Measurements from ENCODE around the gene TEX22.
A peak's percentile ranks its signal among the peaks of the same experiment; 100 is the strongest.

TEX22 gene

DNA sequence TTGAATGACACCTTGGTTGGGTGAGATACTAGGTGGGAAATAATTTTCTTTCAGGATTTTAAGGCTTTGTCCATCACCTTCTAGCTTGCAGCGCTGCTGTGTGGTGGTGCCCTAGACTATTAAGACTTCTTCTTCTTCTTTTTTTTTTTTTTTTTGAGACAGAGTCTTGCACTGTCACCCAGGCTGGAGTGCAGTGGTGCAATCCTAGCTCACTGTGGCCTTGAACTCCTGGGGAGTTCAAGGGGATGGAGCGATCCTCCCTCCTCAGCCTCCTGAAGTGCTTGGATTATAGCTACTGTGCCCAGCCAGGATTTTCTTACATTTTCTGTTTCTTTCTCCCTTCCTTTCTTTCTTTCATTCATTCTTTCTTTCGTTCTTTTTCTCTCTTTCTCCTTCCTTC lies 11.0 kb downstream of the TEX22 start:
- DNase-seq, result no peak

DNA sequence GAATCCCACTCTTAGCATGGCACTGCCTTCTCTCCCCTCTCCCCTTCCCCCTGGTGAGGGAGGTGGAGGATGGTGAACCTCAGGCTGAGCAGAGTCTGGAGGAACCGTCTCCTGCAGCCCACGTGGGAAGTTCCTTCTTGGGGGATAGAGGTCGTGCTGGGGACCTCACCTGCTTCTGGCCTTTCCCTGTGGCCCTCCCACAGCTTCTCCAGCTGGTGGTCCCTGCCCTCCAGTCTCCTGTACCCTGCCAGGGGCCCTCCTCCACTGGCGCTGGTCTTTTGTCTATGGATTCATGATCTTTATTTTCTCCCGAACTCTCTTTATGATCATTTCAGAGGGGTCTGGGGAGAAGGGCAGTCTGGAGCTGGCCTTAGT lies 12.3 kb downstream of the TEX22 start:
- DNase-seq, result no peak

DNA sequence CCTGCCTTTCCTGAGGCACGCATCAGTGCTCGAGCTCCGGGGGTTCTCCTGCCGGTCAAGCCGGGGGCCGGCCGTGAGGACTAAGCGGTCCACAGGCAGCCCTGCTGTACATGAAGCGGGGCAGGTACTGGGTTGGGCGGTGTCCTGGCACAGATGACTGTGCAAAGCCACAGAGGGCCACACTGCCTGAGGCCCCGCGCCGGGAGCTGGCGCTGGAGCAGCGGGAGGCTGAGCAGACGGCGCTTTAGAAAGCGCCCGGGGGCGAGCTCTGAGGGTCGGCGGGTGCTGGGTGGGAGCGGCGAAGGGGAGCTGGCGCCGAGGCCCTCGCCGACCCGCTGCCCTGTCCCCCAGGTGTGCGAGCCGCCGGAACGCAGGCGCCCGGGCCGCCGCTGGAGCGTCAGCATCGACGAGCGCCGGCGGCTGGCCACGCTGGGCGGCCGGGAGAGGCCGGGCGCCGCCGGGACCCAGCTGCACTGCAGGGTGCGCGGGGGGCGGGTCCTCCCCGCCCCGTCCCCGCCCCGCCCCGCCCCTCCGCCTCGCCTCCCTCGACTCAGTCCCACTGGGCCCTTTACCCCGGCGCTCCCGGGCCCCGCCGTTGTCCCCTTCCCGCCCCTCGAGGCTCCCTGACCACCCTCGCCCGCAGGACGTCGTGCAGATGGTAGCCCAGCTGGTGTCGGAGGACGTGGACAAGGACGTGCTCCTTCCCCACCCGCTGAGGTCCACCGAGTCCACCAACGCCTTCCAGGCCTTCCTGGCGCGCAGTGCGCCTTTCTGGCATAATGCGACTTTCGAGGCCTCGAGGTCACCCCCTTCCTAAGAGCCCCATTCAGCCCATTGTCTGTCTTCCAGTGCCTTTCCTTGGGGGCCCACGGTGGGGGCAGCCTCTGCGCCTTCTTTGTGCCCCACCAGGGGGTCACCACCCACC lies 12.9 kb downstream of the TEX22 start:
- DNase-seq, result no peak

DNA sequence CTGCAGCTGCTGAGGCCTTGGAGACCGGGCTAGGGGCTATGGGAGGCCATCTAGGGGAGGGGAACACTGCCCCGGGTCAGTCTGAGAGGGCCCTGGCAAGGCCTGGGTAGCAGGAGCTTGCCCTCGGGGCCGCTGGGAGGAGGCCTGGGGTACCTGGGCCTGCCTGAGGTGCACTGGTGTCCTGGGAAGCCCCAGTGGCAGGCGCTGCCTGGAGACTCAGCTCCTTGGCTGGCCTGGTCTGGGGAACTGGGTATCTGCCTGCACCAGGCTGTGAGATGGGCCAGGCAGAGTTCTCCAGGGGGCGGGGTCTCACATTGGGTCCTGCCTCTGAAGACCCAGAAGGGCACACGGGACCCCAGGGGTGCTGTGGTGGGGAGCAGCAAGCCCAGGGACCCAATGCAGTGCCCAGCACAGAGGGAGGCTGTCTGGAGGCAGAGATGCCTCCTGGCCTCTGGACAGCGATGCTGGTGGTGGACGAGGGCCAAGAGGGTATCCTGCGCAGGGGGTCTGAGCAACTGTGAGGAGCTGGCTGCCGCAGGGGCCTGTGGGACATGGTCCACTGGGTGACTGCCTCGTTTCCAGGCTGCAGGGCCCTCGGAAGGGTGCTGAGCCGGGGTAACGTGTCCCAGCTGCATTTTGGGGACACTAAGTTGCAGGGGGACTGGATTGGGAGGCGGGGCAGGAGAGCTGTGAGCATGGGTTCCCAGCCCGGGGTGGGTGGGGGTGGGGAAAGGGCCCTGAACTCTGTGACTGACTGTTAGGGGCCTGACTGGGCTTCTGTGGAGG lies 13.8 kb downstream of the TEX22 start:
- DNase-seq, result no peak

GRCh38 chr14:105412771-105413543 lies 14.6 kb downstream of the TEX22 start:
- DNase-seq, result no peak

GRCh38 chr14:105413544-105413886 lies 15.2 kb downstream of the TEX22 start:
- no peak for DNase-seq

- peak; percentile 55 to 63 for DNase-seq
Measured at GRCh38 chr14:105414456-105415371, 16.4 kb downstream of the TEX22 start.

GRCh38 chr14:105415481-105416428 lies 17.4 kb downstream of the TEX22 start:
- DNase-seq, result no peak

DNA sequence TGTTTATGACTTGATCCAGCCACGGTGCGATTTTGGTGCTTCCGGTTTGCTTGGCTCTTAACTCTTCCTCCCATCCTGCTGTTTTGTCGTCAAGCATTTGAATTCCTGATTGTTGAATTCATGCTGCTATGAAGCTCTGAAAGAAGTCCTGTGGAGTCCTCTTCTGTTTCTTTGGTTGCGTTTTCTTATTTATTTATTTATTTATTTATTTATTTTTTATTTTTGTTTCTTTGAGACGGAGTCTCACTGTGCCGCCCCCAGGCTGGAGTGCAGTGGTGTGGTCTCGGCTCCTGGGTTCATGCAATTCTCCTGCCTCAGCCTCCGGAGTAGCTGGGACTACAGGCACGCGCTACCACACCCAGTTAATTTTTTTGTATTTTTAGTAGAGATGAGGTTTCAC lies 18.3 kb downstream of the TEX22 start:
- no peak for DNase-seq

DNA sequence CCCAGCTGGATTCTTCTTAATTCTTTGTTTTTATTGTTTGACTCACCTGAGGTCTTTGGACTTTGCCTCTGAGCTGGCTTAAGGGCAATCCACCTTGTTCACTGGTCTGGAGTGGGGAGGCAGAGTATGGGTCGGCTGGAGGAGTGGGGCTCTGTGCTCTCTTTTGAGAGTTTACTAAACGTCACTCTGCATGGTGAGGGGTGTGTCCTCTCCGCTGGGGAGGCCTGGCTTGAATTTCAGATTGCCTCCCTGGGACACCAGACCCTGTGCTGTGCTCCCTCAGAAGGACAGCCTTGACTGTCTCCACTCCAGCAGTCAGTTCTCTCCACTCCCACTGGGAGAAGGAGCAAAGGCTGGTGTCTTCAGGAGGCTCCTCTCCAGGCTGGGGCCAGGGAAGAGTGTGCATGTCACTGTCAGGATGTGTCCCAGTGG lies 19.4 kb downstream of the TEX22 start:
- no peak for DNase-seq

GRCh38 chr14:105418269-105419194 lies 20.2 kb downstream of the TEX22 start:
- no peak for DNase-seq

- peak; percentile 26 to 43 for DNase-seq
Measured at GRCh38 chr14:105419195-105420091, 21.1 kb downstream of the TEX22 start, which contains the start of gene MTA1. Gene MTA1 (plus strand): TSS chr14:105419827. CDS start chr14:105420036, 209 bp downstream.

GRCh38 chr14:105420101-105420973 lies 22.0 kb downstream of the TEX22 start:
- DNase-seq, result no peak

DNA sequence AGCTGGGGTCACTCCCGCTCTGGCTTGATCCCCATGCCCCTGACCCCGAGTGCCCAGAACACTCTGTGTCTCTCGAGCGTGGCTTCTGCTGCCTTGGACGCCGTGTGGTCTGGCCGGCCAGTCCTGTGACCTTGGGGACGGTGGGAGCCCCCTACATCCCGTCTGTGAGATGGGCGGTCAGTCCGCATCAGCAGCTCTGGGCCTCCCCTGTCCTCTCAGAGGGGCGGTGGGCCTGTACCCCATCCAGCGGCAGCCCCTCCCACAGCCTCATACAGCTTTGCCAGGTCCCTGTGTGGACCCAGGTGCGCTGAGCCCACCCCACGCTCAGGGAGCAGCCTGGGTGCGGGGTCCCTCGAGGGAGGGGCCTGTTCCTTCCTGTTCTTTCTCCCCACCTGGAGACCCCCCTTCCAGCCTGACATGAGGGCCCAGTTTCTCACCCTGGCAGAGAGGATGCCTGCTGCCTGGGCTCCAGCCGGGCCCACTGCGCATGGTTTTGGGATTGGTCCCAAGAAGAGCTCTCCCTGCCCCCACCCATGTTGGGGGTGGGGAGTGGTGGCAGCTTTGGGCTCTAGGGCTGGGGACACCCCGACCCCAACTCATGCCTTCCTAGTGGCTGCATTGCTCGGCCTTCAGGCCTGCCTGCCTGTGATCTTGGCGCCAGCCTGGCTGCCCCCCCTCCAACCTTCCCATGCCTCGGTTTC lies 22.8 kb downstream of the TEX22 start:
- no peak for DNase-seq

DNA sequence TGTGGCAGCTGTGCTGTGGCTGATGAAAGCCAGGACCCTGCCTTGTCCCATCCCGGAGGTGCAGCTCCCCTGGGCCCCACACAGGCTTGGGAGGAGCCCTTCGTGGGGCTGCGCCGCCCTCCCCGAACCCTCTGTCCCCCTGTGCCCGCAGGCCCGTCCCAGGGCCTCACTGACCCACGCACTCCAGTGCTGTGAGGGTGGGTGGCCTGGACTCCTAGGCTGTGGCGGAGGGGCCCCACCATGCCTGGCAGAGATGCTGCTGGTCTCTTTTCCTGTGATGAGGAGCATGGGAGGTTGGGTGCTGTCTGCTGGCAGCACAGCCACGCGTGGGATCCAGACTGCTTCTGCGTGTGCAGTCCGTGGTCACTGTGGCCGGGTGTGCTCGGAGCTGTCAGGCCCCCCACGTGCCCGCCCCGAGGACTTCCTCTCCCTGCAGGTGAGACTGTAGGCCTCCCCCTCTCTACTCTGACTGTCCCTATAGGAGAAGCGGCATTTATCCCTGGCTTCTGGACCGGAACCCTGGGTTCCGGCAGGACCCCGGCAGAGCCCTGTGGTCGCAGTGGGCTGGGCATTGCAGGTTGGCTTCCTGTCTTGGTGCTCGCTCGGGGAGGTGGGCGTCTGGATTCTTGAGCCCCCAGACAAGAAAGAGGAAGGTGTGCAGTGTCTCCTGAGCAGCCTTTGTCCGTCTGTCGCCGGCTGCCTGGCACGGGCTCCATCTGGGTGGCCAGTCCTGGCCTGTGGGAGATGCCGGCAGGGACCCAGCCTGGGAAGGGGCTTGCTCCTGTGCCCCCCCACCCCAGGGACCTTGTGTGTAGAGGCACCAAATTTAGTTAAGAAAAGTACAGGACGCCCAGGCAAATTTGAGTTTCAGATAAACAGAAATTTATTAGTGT lies 23.6 kb downstream of the TEX22 start:
- no peak for DNase-seq

Measured in CD4-positive, alpha-beta T cell treated with Interleukin-4 for 1 hour (primary cell).